MM.1S (cell line): ENCODE measurements around the gene FOXB1.

Source experiments
- CTCF ChIP-seq: fragments of 300-600 bp; sonication (generic); IDR thresholded peaks from 2 replicates; pipeline ENCODE4 v1.5.1; 2016; ENCODE audit warnings: antibody characterized with exemption, low read length, mixed read lengths
- EZH2 ChIP-seq: fragments of 300-600 bp; sonication (generic); optimal IDR thresholded peaks from 2 replicates; pipeline ENCODE3; 2017; ENCODE audit warnings: low read depth, mild to moderate bottlenecking, antibody characterized with exemption, low read length, mixed read lengths
- EZH2phosphoT487 ChIP-seq: fragments of 300-600 bp; sonication (generic); IDR thresholded peaks from 2 replicates; pipeline ENCODE4 v1.6.1; 2018; ENCODE audit warnings: antibody characterized with exemption, low read length

- no peak for TF ChIP-seq CTCF
- no peak for TF ChIP-seq EZH2phosphoT487
- TF ChIP-seq EZH2: no peak
Measured at GRCh38 chr15:60022379-60022741, 18.2 kb downstream of the FOXB1 start.
